GM18519 (cell line): ENCODE measurements around the gene SLIT3.

Experiments used
- ATAC-seq: cut with Tn5 transposase; IDR thresholded peaks from one replicate; pipeline ENCODE4 v1.9.1; 2021; ENCODE audit warnings: mild to moderate bottlenecking, moderate library complexity; ENCODE audit not compliant: unreplicated experiment, low FRiP score

SLIT3 gene

GRCh38 chr5:168822745-168823281 lies 478.1 kb downstream of the SLIT3 start:
- ATAC-seq = no peak

DNA sequence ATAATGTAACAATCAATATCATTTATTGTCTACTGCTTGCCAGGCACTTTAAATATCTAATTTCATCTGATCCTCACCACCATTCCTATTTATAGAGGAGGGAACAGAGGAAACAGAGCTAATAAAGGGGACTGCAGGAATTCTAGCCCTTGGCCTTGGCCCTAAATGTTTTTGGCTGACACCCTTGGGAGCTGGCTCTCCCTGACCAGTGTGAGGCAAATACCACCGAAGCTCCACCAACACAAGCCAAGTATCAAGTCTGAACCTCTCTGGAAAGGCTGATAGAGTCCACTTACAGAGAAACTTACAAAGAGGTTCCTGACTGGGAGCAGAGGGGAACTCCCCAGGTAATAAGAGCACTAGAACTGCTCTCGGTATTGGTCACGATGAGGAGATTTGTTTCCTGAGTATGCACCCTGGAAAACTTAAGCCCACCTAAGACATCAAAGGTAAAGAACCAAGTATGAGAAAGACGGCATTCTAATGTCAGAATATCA lies 478.6 kb downstream of the SLIT3 start:
- no peak for ATAC-seq

- no peak for ATAC-seq
These were observed 480.1 kb downstream of the SLIT3 start for GRCh38 chr5:168820874-168821273.

DNA sequence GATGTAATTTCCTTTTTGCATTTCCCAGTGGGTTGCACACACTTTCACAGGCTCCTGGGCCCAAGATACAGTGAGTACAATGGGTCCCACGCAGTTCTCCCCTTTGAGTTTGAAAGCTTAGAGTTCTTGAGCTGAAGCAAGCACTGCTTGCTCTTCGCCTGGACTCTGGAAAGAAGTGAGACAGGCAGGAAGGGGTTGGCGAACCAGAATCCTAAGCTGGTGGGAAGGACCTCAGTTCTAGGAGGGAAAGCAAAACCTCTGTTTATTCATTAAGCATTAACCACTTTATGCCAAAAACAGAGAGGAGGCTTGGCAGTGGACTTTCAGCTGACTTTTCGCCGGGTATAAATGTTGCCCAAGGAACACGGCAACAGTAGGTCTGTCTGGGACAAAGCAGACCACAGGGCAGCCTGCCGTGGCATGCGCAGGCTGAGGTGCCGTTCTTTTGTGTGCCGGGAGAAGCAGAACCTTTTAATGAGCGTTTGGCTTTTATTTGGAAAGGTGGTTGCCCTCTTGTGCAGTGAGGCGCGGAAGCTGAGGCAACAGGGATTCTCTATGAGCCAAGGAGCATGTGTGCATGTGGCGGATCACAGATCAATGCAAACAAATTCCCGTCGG lies 481.8 kb downstream of the SLIT3 start:
- ATAC-seq = no peak

GRCh38 chr5:168818558-168818957 lies 482.4 kb downstream of the SLIT3 start:
- no peak for ATAC-seq

DNA sequence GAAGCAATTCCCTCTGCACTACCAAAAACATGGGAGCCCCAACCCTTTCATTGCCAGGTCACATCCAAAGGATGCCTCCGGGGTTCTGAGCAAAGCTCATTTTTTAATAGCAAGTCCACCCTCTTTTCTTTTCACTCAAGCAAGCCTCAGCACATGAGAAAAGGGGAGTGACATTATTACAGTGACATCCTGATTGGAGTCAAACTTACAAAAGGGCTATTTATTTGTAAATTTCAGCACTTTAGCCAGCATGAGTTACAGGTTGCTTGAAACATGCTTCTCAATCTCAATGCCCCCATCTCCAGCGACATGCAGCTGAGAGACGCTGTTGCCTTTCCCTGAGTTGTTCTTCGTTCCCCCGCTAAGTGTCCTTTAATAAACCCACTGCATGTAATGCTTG lies 483.3 kb downstream of the SLIT3 start:
- ATAC-seq = no peak

DNA sequence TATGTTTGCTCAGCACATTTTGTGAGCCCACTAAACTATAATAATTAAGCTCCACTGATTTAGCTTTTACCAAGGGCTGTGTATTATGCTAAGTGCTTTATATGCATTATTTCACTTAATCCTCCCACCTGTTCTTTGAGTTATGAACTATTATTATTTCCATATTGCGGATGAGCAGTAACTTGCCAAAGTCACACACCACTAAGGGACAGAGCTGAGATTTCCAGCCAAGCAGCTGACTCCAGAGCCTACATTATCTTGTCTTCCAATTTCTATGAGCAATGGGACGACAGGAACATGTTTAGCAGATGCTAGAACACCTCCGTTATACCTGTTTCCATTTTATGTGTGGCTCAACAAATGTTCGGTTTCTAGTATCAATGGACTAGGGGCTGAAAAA lies 484.3 kb downstream of the SLIT3 start:
- ATAC-seq = no peak

- no peak for ATAC-seq
These were observed 487.6 kb downstream of the SLIT3 start for GRCh38 chr5:168813184-168813968.

- ATAC-seq = no peak
These were observed 490.3 kb downstream of the SLIT3 start for GRCh38 chr5:168810641-168811040.

DNA sequence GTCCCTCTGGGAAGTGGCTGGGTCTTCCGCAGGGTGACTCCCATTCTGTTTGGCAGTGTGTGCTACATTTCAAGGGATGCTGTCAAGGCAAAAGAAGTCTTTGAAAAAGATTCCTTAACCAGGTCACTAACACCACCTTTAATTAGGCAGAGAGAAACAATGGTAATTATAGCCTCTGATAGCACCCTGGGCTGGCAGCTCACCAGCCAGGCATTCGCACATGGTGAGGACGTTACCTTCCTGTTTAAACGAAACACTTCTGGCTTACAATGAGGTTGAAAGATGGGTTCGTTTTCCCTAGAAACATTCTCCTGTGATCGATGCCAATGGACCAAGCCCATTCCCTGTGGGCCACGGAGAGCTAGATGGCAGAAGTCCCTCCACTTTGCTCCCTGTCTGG lies 491.7 kb downstream of the SLIT3 start:
- no peak for ATAC-seq

DNA sequence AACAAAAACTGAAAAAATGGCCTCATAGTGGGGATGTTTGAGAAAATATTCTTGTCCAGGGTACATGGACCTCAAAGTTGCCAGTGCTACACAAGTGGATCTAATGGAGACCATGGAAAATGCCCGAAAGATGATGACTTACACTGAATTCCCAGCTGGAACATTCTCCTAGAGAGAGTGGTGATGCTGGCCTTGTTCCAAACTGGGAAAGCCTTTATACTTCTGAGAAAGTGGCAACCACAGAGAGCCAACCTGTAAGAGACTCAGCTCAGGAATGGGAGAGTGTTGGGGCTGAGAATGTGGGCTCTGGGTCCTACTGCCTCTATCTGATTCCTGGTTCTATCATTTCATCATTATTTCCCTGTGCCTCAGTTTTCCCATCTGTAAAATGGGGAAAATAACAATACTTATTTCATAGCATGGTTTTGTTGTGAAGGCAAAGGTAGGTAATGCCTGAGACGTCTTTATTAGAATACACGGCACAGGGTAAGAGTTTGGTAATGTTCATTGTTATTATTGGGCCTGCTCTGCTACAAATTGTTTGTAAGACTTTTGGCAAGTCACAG lies 492.8 kb downstream of the SLIT3 start:
- ATAC-seq = no peak

DNA sequence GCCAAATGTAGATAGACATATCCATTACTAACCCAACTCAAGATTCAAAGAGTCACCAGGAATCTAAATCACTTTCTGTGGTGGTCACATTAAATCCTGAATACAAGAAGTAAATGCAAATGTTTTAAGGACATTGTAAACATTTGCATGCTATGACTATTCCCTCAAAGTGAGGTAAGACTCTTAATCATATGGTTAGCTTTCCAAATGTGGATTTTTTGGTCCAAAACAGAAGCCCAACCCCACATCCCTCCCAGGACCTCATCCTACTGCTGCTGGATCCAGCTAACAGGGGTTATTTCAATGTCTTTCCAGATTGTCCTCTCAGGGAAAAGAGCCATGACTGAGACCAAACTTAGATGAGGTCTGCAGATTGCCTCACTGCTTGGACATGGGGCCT lies 493.7 kb downstream of the SLIT3 start:
- no peak for ATAC-seq

- ATAC-seq = no peak
These were observed 497.4 kb downstream of the SLIT3 start for GRCh38 chr5:168803541-168803940.

- ATAC-seq = peak; percentile 49
These were observed 498.6 kb downstream of the SLIT3 start for GRCh38 chr5:168802337-168802736.

DNA sequence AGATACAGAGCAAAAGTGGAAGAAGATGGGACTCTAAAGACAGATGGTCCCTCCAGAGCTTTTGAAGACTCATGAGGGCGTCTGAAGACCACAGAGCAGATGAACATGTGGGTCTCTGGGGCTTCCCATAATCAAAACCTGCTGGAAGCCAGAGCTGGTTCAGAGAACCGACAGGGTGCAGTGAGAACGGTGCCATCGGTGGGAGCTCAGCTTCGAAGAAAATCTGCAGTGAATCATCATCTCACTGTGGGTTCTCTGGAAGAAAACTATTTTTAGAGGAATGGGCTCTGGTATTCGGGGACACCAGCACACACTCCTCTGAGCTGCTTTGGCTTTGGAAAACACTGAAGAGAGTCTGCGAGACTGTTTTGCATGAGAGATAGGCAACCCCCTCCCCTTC lies 499.4 kb downstream of the SLIT3 start:
- ATAC-seq = no peak

DNA sequence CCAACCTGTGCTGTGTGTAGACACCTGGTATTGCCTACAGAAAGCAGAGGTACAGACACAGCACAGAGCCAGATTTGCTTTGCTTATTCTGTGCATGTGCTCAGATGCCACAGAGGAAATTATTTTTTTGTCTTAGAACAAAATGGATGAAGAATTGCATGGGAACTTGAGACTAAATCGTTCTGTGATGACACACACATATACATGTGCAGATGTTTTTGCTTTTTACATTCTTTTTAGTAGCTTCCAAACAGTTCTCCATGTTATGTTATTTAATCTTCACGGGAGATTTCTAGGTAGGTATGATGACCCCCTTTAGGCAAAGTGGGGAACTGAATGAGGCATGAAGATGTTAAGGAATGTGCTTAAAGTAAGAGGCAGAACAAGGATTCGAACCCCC lies 500.2 kb downstream of the SLIT3 start:
- ATAC-seq = no peak

DNA sequence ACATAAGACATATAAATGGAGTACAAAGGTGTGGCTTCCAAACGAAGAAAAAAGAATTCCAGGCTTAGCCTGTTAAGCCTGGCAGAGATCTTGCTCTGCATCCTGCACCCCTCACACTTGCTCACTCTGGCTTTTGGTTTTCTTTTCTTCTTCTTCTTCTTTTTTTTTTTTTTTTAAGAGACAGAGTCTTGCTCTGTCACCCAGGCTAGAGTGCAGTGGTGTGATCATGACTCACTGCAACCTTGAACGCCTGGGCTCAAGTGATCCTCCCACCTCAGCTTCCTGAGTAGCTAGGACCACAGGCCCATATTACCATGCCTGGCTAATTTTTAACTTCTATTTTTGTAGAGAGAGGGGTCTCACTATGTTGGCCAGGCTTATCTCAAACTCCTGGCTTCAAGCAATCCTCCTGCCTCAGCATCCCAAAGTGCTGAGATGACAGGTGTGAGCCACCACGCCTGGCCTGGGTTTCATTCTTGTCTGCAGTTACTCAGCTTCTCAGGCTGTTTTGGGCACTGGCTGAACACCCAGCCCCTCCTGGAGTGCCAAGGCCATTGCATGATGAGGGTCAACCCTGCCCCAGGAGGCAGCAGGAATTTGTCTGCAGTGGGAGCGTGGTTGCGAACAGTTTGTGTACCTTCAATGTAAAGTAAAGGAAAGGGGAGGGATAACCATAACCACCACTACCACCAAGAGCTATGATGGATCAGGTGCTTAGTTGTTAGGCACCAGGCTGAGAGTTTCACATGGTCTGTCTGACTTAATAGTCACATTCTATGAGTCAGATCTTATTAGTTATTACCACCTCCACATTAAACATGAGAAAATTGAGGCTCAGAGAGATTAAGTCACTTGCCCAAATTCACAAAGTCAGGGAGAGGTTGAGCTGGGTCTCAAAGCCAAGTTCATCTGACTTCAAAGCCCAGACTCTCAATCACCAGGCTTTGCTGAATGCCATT lies 502.6 kb downstream of the SLIT3 start:
- ATAC-seq = no peak

GRCh38 chr5:168796593-168797580 lies 504.1 kb downstream of the SLIT3 start:
- ATAC-seq = no peak

- ATAC-seq = no peak
These were observed 504.9 kb downstream of the SLIT3 start for GRCh38 chr5:168796000-168796399.
